GM10266 (cell line): ENCODE data around the gene GK2.

Source experiments
- DNase-seq: peaks from one replicate; pipeline ENCODE4 v3.0.0; 2012; ENCODE audit errors: extremely low spot score
- TF ChIP-seq, protein P1 (sequence below): IDR thresholded peaks from 2 replicates; pipeline ENCODE4 v1.5.1; 2012; ENCODE audit warnings: mild to moderate bottlenecking, low read depth; ENCODE audit not compliant: control insufficient read depth, insufficient read depth; ENCODE audit errors: missing control alignments

The GK2 gene

DNA sequence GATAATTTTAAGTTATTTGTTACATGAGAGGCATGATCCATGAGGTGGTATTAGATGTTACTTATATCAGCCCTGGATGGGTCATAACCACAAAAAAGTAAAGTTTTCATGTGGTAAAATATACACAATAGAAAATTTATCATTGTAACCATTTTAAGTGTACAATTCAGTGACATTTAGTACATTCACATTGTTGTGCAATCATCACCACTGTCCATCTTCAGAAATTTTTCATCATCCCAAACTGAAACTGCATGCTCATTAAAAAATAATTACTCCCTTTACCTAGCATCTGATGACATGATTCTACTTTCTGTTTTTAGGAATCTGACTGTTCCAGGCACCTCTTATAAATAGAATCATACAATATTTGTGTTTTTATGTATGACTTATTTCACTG lies 11.2 kb downstream of the GK2 start:
- no peak for DNase-seq
- TF ChIP-seq, protein P1, sequence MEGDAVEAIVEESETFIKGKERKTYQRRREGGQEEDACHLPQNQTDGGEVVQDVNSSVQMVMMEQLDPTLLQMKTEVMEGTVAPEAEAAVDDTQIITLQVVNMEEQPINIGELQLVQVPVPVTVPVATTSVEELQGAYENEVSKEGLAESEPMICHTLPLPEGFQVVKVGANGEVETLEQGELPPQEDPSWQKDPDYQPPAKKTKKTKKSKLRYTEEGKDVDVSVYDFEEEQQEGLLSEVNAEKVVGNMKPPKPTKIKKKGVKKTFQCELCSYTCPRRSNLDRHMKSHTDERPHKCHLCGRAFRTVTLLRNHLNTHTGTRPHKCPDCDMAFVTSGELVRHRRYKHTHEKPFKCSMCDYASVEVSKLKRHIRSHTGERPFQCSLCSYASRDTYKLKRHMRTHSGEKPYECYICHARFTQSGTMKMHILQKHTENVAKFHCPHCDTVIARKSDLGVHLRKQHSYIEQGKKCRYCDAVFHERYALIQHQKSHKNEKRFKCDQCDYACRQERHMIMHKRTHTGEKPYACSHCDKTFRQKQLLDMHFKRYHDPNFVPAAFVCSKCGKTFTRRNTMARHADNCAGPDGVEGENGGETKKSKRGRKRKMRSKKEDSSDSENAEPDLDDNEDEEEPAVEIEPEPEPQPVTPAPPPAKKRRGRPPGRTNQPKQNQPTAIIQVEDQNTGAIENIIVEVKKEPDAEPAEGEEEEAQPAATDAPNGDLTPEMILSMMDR, result no peak

DNA sequence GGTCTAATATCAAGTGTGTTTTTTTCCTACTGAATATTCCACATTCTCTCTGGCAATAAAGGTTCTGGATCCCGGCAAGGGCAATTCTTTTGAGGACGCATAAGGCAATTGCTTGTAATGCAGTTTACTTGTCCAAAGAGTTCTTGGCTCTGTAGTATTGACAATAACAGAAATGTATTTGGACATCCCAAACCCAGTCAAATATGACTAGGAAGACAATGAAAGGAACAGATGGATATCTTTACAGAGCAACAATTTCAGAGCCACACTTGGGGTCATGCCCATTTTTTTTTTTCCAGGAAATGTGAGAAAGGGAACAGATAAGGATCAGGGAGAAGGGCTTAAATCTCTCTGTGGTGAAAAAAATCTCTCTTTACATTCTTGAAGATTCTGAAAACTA lies 12.2 kb downstream of the GK2 start:
- TF ChIP-seq, protein P1, result no peak
- DNase-seq, result no peak

DNA sequence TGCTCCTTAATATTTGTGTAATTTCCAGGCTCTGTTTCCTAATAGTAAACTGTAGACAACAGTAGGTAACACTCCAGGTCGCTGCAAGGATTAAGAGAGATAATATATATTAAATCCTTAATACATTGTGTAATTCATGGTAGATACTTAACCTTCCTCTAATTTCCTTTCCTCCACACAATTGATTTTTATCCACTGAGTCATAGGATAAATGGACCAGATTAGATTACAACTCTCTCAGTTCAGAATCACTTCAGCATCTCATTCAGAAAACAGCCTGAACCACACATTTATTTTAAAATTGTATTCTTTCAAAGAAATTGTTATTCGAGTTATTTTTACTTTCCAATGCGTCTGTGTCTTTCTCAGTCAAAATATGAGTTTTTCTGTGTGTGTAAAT lies 17.1 kb downstream of the GK2 start:
- TF ChIP-seq, protein P1, result no peak
- no peak for DNase-seq

DNA sequence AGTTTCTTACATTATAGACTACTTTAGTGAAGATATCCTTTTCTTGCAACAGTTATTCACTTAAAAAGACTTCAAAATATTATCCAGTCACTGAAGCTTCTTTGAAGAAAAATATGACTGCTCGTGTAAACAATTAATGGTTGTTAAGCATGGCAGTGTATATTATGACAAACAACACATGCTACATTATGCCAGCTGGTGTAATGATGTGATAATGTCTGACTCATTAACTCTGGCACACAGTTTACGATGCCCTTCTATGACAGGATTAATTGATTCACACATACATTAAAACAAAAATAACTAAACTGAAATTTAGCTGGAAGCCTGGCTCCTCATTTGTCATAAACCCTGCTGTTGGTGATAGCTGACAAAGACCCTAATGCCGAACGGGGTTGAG lies 22.4 kb downstream of the GK2 start:
- DNase-seq, result no peak
- TF ChIP-seq, protein P1, result no peak

DNA sequence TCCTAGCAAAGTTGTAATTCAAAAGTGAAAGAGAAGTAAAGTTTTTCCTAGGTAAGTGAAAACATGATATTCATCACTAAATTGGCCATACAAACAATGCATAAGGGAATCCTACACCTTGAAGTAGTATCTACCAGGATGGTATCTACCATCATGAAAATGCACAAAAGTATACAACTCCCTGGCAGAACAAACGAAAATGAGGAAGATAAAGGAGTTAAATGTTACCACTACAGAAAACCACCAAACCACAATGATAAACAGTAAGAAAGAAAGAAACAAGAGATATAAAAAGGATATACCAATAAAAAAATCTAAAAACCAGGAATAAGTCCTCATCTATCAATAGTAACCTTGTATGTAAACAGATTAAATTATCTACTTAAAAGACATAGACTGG lies 26.9 kb downstream of the GK2 start:
- TF ChIP-seq, protein P1, result no peak
- no peak for DNase-seq

DNA sequence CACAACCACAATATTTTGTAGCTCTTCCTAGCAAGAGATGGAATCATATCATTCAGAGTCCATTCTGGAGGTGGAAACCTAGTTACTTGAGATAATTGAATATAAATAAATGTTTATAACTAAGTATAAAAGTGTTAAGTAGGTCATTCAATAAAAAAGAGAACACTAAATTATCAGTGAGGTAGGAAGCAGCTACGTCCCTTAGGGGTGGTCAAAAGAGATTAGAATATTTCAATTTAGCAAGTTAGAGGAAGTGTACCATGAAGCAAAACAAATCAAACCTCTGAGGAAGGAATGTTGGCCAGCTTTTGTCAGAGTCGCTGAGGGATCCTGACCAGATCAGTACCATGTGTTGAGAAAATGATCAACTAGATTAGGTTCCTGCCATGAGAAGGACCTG lies 38.0 kb downstream of the GK2 start:
- DNase-seq, result no peak
- TF ChIP-seq, protein P1, result no peak

DNA sequence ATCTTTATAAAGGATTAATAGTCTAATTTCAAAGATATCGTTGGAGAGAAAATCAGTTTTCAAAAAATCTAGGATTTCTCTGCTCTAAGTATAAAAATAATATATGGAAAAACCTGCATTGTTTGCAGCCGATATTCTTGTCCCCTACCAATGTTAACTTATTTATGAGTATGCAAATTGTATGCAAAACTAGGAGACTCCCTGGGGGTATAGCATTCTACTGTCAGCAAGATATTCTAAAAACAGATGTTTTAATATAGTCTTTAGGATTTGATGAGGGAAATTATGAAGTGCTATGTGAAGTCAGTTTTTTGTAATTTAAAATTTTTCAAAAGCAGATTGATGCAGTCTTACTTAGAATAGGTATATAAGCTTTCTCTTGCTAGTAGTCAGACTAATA lies 40.9 kb downstream of the GK2 start:
- TF ChIP-seq, protein P1, result no peak
- DNase-seq, result no peak
